Ureter (tissue), 1 donor: Measurements from ENCODE around the gene STRIT1. TPM values are rescaled to one million over a fixed set of nuclear protein-coding genes. Genes with fewer than 3 reads are reported as not detected.

ENCODE experiments used
- DNase-seq: peaks from one replicate; pipeline ENCODE4 v3.0.0-alpha.2; 2020; ENCODE audit warnings: low spot score
- total RNA-seq: library from RNA; stranded (reverse); gene quantifications from one replicate; pipeline ENCODE4 v1.2.4, GENCODE V29; 2023
- donor health status: DM: yes; HTN: yes; CAD: no.

STRIT1 gene
- total RNA-seq, result not detected

GRCh38 chr3:155293516-155293915 is at the start of gene STRIT1:
STRIT1 (minus strand) TSS chr3:155293683.
- no peak for DNase-seq

GRCh38 chr3:155342344-155342743 is 48.9 kb upstream of the STRIT1 start:
- no peak for DNase-seq

- DNase-seq, result no peak
Observed at GRCh38 chr3:155339052-155339451, 45.6 kb upstream of the STRIT1 start.

- no peak for DNase-seq
Observed at GRCh38 chr3:155335724-155336354, 42.4 kb upstream of the STRIT1 start.

GRCh38 chr3:155334914-155335723 is 41.6 kb upstream of the STRIT1 start:
- DNase-seq, result no peak

GRCh38 chr3:155334215-155334913 is 40.9 kb upstream of the STRIT1 start:
- no peak for DNase-seq

GRCh38 chr3:155332716-155333115 is 39.2 kb upstream of the STRIT1 start:
- no peak for DNase-seq

GRCh38 chr3:155331078-155331477 is 37.6 kb upstream of the STRIT1 start:
- DNase-seq, result no peak

- DNase-seq, result no peak
Observed at GRCh38 chr3:155330370-155330769, 36.9 kb upstream of the STRIT1 start.

GRCh38 chr3:155329513-155330048 is 36.1 kb upstream of the STRIT1 start:
- DNase-seq, result no peak

- DNase-seq, result no peak
Observed at GRCh38 chr3:155327871-155328270, 34.4 kb upstream of the STRIT1 start.

GRCh38 chr3:155327430-155327829 is 33.9 kb upstream of the STRIT1 start:
- DNase-seq, result no peak

- no peak for DNase-seq
Observed at GRCh38 chr3:155326901-155327300, 33.4 kb upstream of the STRIT1 start.

GRCh38 chr3:155326244-155326643 is 32.8 kb upstream of the STRIT1 start:
- no peak for DNase-seq

- no peak for DNase-seq
Observed at GRCh38 chr3:155325263-155325835, 31.9 kb upstream of the STRIT1 start.

- DNase-seq, result no peak
Observed at GRCh38 chr3:155323063-155323666, 29.7 kb upstream of the STRIT1 start.

- DNase-seq, result no peak
Observed at GRCh38 chr3:155321418-155321817, 27.9 kb upstream of the STRIT1 start.

- DNase-seq, result no peak
Observed at GRCh38 chr3:155320934-155321333, 27.5 kb upstream of the STRIT1 start.

GRCh38 chr3:155318740-155319139 is 25.3 kb upstream of the STRIT1 start:
- DNase-seq, result no peak

GRCh38 chr3:155317211-155317610 is 23.7 kb upstream of the STRIT1 start:
- DNase-seq, result no peak

GRCh38 chr3:155316426-155316825 is 22.9 kb upstream of the STRIT1 start:
- no peak for DNase-seq

GRCh38 chr3:155313916-155314315 is 20.4 kb upstream of the STRIT1 start:
- no peak for DNase-seq
